Smooth muscle cell (in vitro differentiated cells): ENCODE results near the gene AATK. TPM values are rescaled to one million over a fixed set of nuclear protein-coding genes. Genes with fewer than 3 reads are reported as not detected.

Experiments
- DNase-seq: peaks from one replicate; lab custom pipeline; 2025; ENCODE audit not compliant: unreplicated experiment; lab: John Stamatoyannopoulos, UW
- H2AFZ ChIP-seq: fragments of 200-600 bp; sonication (generic); 2 replicates; pipeline ENCODE4 v1.6.0; 2016; ENCODE audit warnings: antibody characterized with exemption, low read depth, mild to moderate bottlenecking
- H3F3A ChIP-seq: fragments of 200-600 bp; sonication (generic); 2 replicates; pipeline ENCODE4 v1.6.0; 2017; ENCODE audit warnings: antibody characterized with exemption, low read depth
- H3K27ac ChIP-seq: fragments of 200-600 bp; sonication (generic); 2 replicates; pipeline ENCODE4 v1.5.1; 2016; ENCODE audit warnings: low read depth, mild to moderate bottlenecking
- H3K27me3 ChIP-seq: fragments of 200-600 bp; sonication (generic); 2 replicates; pipeline ENCODE4 v1.6.1; 2016; ENCODE audit warnings: low read depth, mild to moderate bottlenecking
- H3K36me3 ChIP-seq: fragments of 200-600 bp; sonication (generic); 2 replicates; pipeline ENCODE4 v1.5.1; 2016; ENCODE audit warnings: low read depth
- H3K4me1 ChIP-seq: fragments of 200-600 bp; sonication (generic); 2 replicates; pipeline ENCODE4 v1.5.1; 2016; ENCODE audit warnings: low read depth
- H3K4me2 ChIP-seq: fragments of 200-600 bp; sonication (generic); 2 replicates; pipeline ENCODE4 v1.6.0; 2016; ENCODE audit warnings: mild to moderate bottlenecking
- H3K4me3 ChIP-seq: fragments of 200-600 bp; sonication (generic); 2 replicates; pipeline ENCODE4 v1.5.1; 2016; ENCODE audit warnings: mild to moderate bottlenecking
- H3K79me2 ChIP-seq: fragments of 200-600 bp; sonication (generic); 2 replicates; pipeline ENCODE4 v1.6.0; 2016; ENCODE audit warnings: low read depth, mild to moderate bottlenecking
- H3K9ac ChIP-seq: fragments of 200-600 bp; sonication (generic); 2 replicates; pipeline ENCODE4 v1.6.0; 2016; ENCODE audit warnings: low read depth
- H3K9me3 ChIP-seq: fragments of 200-600 bp; sonication (generic); replicated peaks from 2 replicates; pipeline ENCODE4 v1.5.1; 2016; ENCODE audit warnings: low read depth
- H4K20me1 ChIP-seq: fragments of 200-600 bp; sonication (generic); 2 replicates; pipeline ENCODE4 v1.6.0; 2016; ENCODE audit warnings: low read depth
- WGBS: methylation state at CpG from one replicate; pipeline ENCODE4 v1.1.7; 2016; ENCODE audit warnings: low lambda C conversion rate; 5-methylcytosine and 5-hydroxymethylcytosine counted together
- polyA plus RNA-seq: library from polyadenylated mRNA; unstranded; fragments of >200 nt; fragmentation: Nextera tagmentation; extraction: Ambion mirVana; gene quantifications from 2 replicates; pipeline ENCODE4 v1.2.1, GENCODE V29; 2016
- total RNA-seq: library from RNA; depleted of rRNA; stranded (reverse); fragments of >200 nt; gene quantifications from 2 replicates; pipeline ENCODE4 v1.2.3, GENCODE V29; 2014
- TF ChIP-seq, protein P1 (sequence below): fragments of 200-600 bp; sonication (generic); IDR thresholded peaks from 2 replicates; pipeline ENCODE4 v1.5.1; 2017; ENCODE audit warnings: borderline replicate concordance, mild to moderate bottlenecking, antibody characterized with exemption; ENCODE audit not compliant: insufficient read depth, poor library complexity, severe bottlenecking

Gene AATK
- total and polyA plus RNA-seq, 2 experiments from 2014 or later, result 0.61 to 0.67 TPM

DNA sequence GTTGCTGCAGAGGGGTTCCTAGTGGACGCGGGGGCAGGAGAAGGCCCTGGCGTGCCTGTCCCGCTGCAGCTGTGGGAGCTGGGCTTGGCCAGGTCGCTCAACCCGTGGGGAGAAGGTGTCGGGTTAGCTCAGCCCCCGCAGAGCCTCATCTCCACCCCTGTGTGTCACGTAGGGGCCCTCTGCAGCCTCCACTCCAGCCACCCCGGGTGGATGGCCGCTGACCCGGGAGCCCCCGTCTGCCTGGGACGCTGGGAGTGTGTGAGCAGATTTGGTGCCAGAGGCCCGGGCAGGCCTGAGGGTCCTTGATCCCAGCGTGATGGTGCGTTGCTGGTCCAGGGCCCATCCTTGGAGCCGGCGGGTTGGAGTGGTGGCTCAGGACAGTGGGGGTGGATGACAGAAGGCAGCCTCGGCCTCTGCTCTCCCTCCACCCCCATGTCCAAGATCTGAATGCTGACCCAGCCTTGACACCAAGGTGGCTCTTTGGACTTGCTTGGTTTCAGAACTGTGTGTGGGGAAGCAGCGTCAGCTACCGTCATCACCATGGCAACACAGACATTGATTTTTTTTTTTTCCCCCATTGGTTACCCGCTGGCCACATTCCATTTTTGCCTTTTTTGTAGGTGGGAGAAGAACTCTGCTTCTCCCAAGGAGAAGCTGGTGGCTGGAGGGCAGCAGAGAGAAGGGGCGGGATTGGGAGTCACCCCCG lies 95.3 kb downstream of the AATK start:
- H3K36me3 ChIP-seq, result no peaks in the 10 kb centered on the region
- no peaks in the 10 kb centered on the region for H3F3A ChIP-seq
- WGBS, result 95% methylated on average over 25 of the region's 25 CpGs
- H3K9me3 ChIP-seq, result no peaks in the 10 kb centered on the region
- DNase-seq, result no peak
- TF ChIP-seq, protein P1, sequence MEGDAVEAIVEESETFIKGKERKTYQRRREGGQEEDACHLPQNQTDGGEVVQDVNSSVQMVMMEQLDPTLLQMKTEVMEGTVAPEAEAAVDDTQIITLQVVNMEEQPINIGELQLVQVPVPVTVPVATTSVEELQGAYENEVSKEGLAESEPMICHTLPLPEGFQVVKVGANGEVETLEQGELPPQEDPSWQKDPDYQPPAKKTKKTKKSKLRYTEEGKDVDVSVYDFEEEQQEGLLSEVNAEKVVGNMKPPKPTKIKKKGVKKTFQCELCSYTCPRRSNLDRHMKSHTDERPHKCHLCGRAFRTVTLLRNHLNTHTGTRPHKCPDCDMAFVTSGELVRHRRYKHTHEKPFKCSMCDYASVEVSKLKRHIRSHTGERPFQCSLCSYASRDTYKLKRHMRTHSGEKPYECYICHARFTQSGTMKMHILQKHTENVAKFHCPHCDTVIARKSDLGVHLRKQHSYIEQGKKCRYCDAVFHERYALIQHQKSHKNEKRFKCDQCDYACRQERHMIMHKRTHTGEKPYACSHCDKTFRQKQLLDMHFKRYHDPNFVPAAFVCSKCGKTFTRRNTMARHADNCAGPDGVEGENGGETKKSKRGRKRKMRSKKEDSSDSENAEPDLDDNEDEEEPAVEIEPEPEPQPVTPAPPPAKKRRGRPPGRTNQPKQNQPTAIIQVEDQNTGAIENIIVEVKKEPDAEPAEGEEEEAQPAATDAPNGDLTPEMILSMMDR, result no peak
- H3K4me2 ChIP-seq, result no peak overlapping the region
- no peak overlapping the region for H3K4me3 ChIP-seq
- H3K79me2 ChIP-seq, result no peaks in the 10 kb centered on the region
- peaks cover 100% of the 10 kb centered on the region for H4K20me1 ChIP-seq
- peaks cover 15% of the 10 kb centered on the region for H3K4me1 ChIP-seq
- no peaks in the 10 kb centered on the region for H3K27me3 ChIP-seq
- H3K27ac ChIP-seq, result no peak overlapping the region
- no peak overlapping the region for H3K9ac ChIP-seq
- H2AFZ ChIP-seq, result no peak overlapping the region

DNA sequence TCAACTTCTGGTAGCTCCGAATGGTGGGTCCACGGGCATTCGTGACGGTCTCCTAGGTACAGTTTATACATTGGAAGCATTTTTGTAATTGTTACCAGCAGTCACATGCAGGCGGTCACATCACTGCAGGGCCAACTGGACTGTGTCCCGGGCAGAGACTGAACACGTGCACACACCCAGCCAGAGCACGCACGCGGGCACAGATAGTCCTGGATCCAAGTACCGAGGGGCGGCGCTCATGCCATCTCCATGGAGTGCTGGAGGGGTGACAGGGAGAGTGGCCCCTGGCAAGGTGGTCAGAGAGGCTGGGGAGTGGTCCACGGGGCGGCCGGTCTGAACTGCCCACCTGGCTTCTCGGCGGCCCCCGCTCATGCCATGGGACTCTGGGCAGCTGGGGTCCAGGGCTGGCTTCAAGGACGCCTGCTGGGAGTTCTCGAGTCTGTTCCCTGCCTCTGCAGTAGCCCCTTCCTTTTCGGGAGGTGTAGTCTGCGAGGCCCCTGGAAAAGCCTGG lies 96.8 kb downstream of the AATK start:
- 92% methylated on average over 23 of the region's 23 CpGs for WGBS
- Histone ChIP-seq H3K79me2 (no peaks in the 10 kb centered on the region), H4K20me1 (peaks cover 93% of the 10 kb centered on the region)

DNA sequence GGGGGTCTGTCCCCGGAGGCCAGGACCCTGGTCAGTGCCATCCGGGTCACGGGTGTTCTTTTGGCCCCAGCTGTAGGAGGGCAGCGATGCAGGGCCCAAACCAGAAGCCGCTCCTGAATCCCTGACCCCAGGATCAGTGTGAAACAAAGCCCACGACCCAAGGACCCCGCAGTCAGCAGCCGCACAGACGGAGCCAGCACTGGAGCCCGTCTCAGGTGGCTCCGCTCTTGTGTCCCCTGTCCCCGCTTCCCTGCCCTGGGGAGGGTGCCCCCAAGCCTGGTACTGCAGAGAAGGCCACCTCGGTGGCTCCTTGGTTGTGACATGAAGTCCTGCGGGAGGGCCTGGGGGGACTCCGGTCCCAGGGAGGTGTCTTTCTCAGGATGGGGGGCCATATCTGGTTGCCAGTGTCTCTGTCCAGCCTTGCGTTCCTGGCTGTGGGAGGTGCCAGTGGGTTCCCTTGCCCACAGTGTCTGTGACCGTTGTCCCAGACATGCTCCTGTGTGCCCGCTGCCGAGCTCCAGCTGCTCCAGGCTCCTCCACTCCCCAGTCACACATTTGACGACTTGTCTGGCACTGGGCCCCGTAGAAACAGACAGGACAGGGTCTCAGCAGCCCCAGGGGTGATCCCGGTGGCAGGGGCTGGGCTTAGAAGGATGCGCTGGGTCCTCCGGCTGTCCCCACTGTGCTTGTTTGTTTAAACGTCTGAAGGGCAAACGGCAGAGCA lies 97.4 kb downstream of the AATK start:
- Histone ChIP-seq H2AFZ (no peak overlapping the region), H3K36me3 (no peaks in the 10 kb centered on the region), H3K79me2 (no peaks in the 10 kb centered on the region), H3K4me1 (peaks cover 35% of the 10 kb centered on the region), H4K20me1 (peaks cover 88% of the 10 kb centered on the region), H3K9ac (no peak overlapping the region), H3F3A (peaks cover 8% of the 10 kb centered on the region), H3K4me2 (no peak overlapping the region), H3K4me3 (no peak overlapping the region), H3K27ac (no peak overlapping the region), H3K27me3 (no peaks in the 10 kb centered on the region), H3K9me3 (no peaks in the 10 kb centered on the region)
- 96% methylated on average over 26 of the region's 26 CpGs for WGBS
- DNase-seq, result no peak
- TF ChIP-seq, protein P1, result no peak

More for the DNA sequence above, 96.8 kb downstream of the AATK start:
- DNase-seq, result no peak
- TF ChIP-seq, protein P1, result no peak
- no peak overlapping the region for H3K9ac ChIP-seq
- H3K9me3 ChIP-seq, result no peaks in the 10 kb centered on the region
- H3K4me1 ChIP-seq, result peaks cover 28% of the 10 kb centered on the region
- H3K4me3 ChIP-seq, result no peak overlapping the region
- no peaks in the 10 kb centered on the region for H3K27me3 ChIP-seq
- no peak overlapping the region for H3K27ac ChIP-seq
- H3K36me3 ChIP-seq, result no peaks in the 10 kb centered on the region
- no peak overlapping the region for H2AFZ ChIP-seq
- no peak overlapping the region for H3K4me2 ChIP-seq
- peaks cover 2% of the 10 kb centered on the region for H3F3A ChIP-seq
